ENCODE data around the gene LNX1. TPM values are rescaled to one million over a fixed set of nuclear protein-coding genes. Genes with fewer than 3 reads are reported as not detected.

LNX1 gene
- total and polyA plus RNA-seq, 2 of the 13 experiments (the other 11 are each of a cell fraction or from before 2014, with no cell fraction given), result 0.49 TPM

DNA sequence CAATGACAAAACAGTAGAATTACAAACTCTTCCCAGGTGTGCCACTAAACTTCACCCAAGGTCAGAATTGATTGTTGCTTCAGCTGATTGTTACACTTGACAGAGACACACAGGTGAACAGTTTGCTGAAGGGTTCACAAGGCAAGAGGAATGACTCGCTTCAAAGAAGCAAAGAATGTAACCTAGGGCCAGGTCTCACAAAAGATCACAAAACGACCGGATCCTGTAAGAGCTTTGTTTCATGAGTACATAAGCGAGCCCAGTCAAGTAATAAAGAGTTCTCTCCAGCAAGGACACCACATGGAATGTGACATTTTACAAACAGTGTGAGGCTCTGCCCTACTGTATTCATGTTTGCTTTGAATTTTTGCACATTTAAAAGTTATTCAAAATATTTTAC is 9.1 kb downstream of the LNX1 start (continued):
- TF ChIP-seq ZNF101 (CRISPR knock-in tag; IDR thresholded peaks at IDR 0.05; ENCODE audit: borderline replicate concordance, low read depth), result no peak
- TF ChIP-seq ZNF703 (CRISPR knock-in tag; IDR thresholded peaks at IDR 0.05; ENCODE audit: borderline replicate concordance), result no peak
- TF ChIP-seq MAFG (CRISPR knock-in tag; IDR thresholded peaks at IDR 0.05), result no peak
- peak; percentile 79 for TF ChIP-seq BCL6 (CRISPR knock-in tag; IDR thresholded peaks at IDR 0.05)
- no peak for TF ChIP-seq ZNF598 (CRISPR knock-in tag; IDR thresholded peaks at IDR 0.05; ENCODE audit: borderline replicate concordance)
- 0 out of 2 replicates have a peak, but pooled peaks have one; percentile 44 for TF ChIP-seq GATA4 (IDR thresholded peaks at IDR 0.05; ENCODE audit: borderline replicate concordance, low read depth)
- no peak for TF ChIP-seq HOXA5 (CRISPR knock-in tag; IDR thresholded peaks at IDR 0.05)
- TF ChIP-seq ZNF235 (CRISPR knock-in tag; IDR thresholded peaks at IDR 0.05; ENCODE audit: borderline replicate concordance), result no peak
- TF ChIP-seq ZBTB21 (CRISPR knock-in tag; IDR thresholded peaks at IDR 0.05), result no peak
- no peak for TF ChIP-seq ZNF274 (CRISPR knock-in tag; IDR thresholded peaks at IDR 0.05)
- TF ChIP-seq ZNF253 (CRISPR knock-in tag; IDR thresholded peaks at IDR 0.05; ENCODE audit: borderline replicate concordance), result no peak
- no peak for TF ChIP-seq ZNF75D (CRISPR knock-in tag; IDR thresholded peaks at IDR 0.05; ENCODE audit: borderline replicate concordance)
- no peak for TF ChIP-seq ZNF510 (CRISPR knock-in tag; IDR thresholded peaks at IDR 0.05; ENCODE audit: low read depth)
- TF ChIP-seq, protein P1, sequence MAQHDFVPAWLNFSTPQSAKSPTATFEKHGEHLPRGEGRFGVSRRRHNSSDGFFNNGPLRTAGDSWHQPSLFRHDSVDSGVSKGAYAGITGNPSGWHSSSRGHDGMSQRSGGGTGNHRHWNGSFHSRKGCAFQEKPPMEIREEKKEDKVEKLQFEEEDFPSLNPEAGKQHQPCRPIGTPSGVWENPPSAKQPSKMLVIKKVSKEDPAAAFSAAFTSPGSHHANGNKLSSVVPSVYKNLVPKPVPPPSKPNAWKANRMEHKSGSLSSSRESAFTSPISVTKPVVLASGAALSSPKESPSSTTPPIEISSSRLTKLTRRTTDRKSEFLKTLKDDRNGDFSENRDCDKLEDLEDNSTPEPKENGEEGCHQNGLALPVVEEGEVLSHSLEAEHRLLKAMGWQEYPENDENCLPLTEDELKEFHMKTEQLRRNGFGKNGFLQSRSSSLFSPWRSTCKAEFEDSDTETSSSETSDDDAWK (CRISPR knock-in tag; IDR thresholded peaks at IDR 0.05), result no peak
- no peak for TF ChIP-seq ZNF225 (CRISPR knock-in tag; IDR thresholded peaks at IDR 0.05)
- no peak for TF ChIP-seq HMGA1 (CRISPR knock-in tag; conservative IDR thresholded peaks at IDR 0.05)
- no peak for TF ChIP-seq MED13 (CRISPR knock-in tag; IDR thresholded peaks at IDR 0.05)
- TF ChIP-seq XRCC5 (optimal IDR thresholded peaks at IDR 0.05; ENCODE audit: low read length), result no peak
- TF ChIP-seq CAMTA2 (CRISPR knock-in tag; IDR thresholded peaks at IDR 0.05; ENCODE audit: borderline replicate concordance), result no peak
- no peak for TF ChIP-seq ZMAT3 (CRISPR knock-in tag; conservative IDR thresholded peaks at IDR 0.05)
- no peak for TF ChIP-seq ISX (CRISPR knock-in tag; conservative IDR thresholded peaks at IDR 0.05)
- TF ChIP-seq, protein P2, sequence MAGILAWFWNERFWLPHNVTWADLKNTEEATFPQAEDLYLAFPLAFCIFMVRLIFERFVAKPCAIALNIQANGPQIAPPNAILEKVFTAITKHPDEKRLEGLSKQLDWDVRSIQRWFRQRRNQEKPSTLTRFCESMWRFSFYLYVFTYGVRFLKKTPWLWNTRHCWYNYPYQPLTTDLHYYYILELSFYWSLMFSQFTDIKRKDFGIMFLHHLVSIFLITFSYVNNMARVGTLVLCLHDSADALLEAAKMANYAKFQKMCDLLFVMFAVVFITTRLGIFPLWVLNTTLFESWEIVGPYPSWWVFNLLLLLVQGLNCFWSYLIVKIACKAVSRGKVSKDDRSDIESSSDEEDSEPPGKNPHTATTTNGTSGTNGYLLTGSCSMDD (CRISPR knock-in tag; IDR thresholded peaks at IDR 0.05), result no peak
- TF ChIP-seq, protein P3, sequence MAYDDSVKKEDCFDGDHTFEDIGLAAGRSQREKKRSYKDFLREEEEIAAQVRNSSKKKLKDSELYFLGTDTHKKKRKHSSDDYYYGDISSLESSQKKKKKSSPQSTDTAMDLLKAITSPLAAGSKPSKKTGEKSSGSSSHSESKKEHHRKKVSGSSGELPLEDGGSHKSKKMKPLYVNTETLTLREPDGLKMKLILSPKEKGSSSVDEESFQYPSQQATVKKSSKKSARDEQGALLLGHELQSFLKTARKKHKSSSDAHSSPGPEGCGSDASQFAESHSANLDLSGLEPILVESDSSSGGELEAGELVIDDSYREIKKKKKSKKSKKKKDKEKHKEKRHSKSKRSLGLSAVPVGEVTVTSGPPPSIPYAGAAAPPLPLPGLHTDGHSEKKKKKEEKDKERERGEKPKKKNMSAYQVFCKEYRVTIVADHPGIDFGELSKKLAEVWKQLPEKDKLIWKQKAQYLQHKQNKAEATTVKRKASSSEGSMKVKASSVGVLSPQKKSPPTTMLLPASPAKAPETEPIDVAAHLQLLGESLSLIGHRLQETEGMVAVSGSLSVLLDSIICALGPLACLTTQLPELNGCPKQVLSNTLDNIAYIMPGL (CRISPR knock-in tag; IDR thresholded peaks at IDR 0.05; ENCODE audit: borderline replicate concordance in 1 of 2, low read depth in 1 of 2), result no peak
- TF ChIP-seq ZNF350 (CRISPR knock-in tag; IDR thresholded peaks at IDR 0.05; ENCODE audit: borderline replicate concordance, low read depth), result no peak
- no peak for TF ChIP-seq ZNF572 (CRISPR knock-in tag; IDR thresholded peaks at IDR 0.05)

All from HepG2 (cell line).